Neural cell (in vitro differentiated cells): ENCODE results near the gene KLK7. TPM values are rescaled to one million over a fixed set of nuclear protein-coding genes. Genes with fewer than 3 reads are reported as not detected.

Experiments
- H2AFZ ChIP-seq: fragments of 200-600, 300-800 bp; sonication (generic), shearing (Covaris generic); 2 replicates; pipeline ENCODE4 v1.6.0; 2014; ENCODE audit warnings: low read depth, mild to moderate bottlenecking, antibody characterized with exemption, low read length, moderate library complexity
- H3F3A ChIP-seq: fragments of 200-600 bp; shearing (Covaris generic); 2 replicates; pipeline ENCODE4 v1.6.1; 2016; ENCODE audit warnings: mild to moderate bottlenecking, moderate library complexity, mixed read lengths, antibody characterized with exemption, low read length; ENCODE audit not compliant: insufficient read depth, poor library complexity, severe bottlenecking
- H3K27ac ChIP-seq: fragments of 200-600, 300-800 bp; sonication (generic), shearing (Covaris generic); 2 replicates; pipeline ENCODE4 v1.5.1; 2014; ENCODE audit warnings: mild to moderate bottlenecking, low read length, moderate library complexity
- H3K27me3 ChIP-seq: fragments of 300-800, 200-600 bp; sonication (generic), shearing (Covaris generic); 2 replicates; pipeline ENCODE4 v1.6.0; 2014; ENCODE audit warnings: mild to moderate bottlenecking, low read depth, low read length, moderate library complexity; ENCODE audit not compliant: insufficient read depth
- H3K36me3 ChIP-seq: fragments of 300-800, 200-600 bp; sonication (generic), shearing (Covaris generic); 2 replicates; pipeline ENCODE4 v1.5.1; 2014; ENCODE audit warnings: mild to moderate bottlenecking, antibody characterized with exemption, low read length, moderate library complexity; ENCODE audit not compliant: insufficient read depth
- H3K4me2 ChIP-seq: fragments of 300-800, 200-600 bp; sonication (generic), shearing (Covaris generic); 2 replicates; pipeline ENCODE4 v1.6.0; 2014; ENCODE audit warnings: mild to moderate bottlenecking, low read length
- H3K4me3 ChIP-seq: fragments of 300-800, 200-600 bp; sonication (generic), shearing (Covaris generic); 2 replicates; pipeline ENCODE4 v1.5.1; 2014; ENCODE audit warnings: mild to moderate bottlenecking, low read length, moderate library complexity
- H3K79me2 ChIP-seq: fragments of 200-600 bp; shearing (Covaris generic); replicated peaks from 2 replicates; pipeline ENCODE4 v1.6.0; 2014; ENCODE audit warnings: mild to moderate bottlenecking, low read length, moderate library complexity; ENCODE audit not compliant: insufficient read depth
- H3K9ac ChIP-seq: fragments of 300-800, 200-600 bp; sonication (generic), shearing (Covaris generic); 2 replicates; pipeline ENCODE4 v1.6.1; 2016; ENCODE audit warnings: mild to moderate bottlenecking, low read length, mixed read lengths
- H3K9me2 ChIP-seq: fragments of 200-600 bp; shearing (Covaris generic); 2 replicates; pipeline ENCODE4 v1.6.1; 2016; ENCODE audit warnings: mild to moderate bottlenecking, low read length, mixed read lengths; ENCODE audit not compliant: insufficient read depth
- H3K9me3 ChIP-seq: fragments of 200-600, 300-800 bp; sonication (generic), shearing (Covaris generic); 2 replicates; pipeline ENCODE4 v1.6.1; 2016; ENCODE audit warnings: mild to moderate bottlenecking, mixed run types, low read length, moderate library complexity, mixed read lengths
- H4K20me1 ChIP-seq: fragments of 200-600 bp; shearing (Covaris generic); 2 replicates; pipeline ENCODE4 v1.6.1; 2016; ENCODE audit warnings: mild to moderate bottlenecking, mixed run types; ENCODE audit not compliant: insufficient read depth
- CTCF ChIP-seq: fragments of 450-650 bp; IDR thresholded peaks from 2 replicates; pipeline ENCODE4 v1.5.1; 2014; ENCODE audit warnings: antibody characterized with exemption, mild to moderate bottlenecking, moderate library complexity; ENCODE audit not compliant: poor library complexity, severe bottlenecking
- EP300 ChIP-seq: fragments of 450-650 bp; conservative IDR thresholded peaks from 2 replicates; pipeline ENCODE4 v1.6.1; 2014; ENCODE audit warnings: antibody characterized with exemption, mild to moderate bottlenecking, moderate library complexity; ENCODE audit not compliant: poor library complexity, severe bottlenecking
- EZH2 ChIP-seq: fragments of 200-600, 300-800 bp; shearing (Covaris generic), sonication (generic); IDR thresholded peaks from 2 replicates; pipeline ENCODE4 v1.6.1; 2014; ENCODE audit warnings: antibody characterized with exemption, low read length, borderline replicate concordance, mild to moderate bottlenecking; ENCODE audit not compliant: insufficient read depth, poor library complexity, severe bottlenecking
- MXI1 ChIP-seq: fragments of 450-650 bp; conservative IDR thresholded peaks from 2 replicates; pipeline ENCODE4 v1.6.1; 2014; ENCODE audit warnings: antibody characterized with exemption, mild to moderate bottlenecking; ENCODE audit not compliant: poor library complexity, severe bottlenecking
- POLR2AphosphoS5 ChIP-seq: IDR thresholded peaks from 2 replicates; pipeline ENCODE4 v1.6.1; 2012
- RAD21 ChIP-seq: fragments of 450-650 bp; conservative IDR thresholded peaks from 2 replicates; pipeline ENCODE4 v1.6.1; 2014; ENCODE audit warnings: antibody characterized with exemption, mild to moderate bottlenecking, moderate library complexity
- REST ChIP-seq: IDR thresholded peaks from 2 replicates; pipeline ENCODE4 v1.6.1; 2012; ENCODE audit warnings: borderline replicate concordance
- SMC3 ChIP-seq: fragments of 450-650 bp; conservative IDR thresholded peaks from 2 replicates; pipeline ENCODE4 v1.6.1; 2014; ENCODE audit warnings: antibody characterized with exemption, mild to moderate bottlenecking, moderate library complexity; ENCODE audit not compliant: poor library complexity
- TAF1 ChIP-seq: IDR thresholded peaks from 2 replicates; pipeline ENCODE4 v1.6.1; 2012; ENCODE audit warnings: low read depth
- polyA plus RNA-seq: library from polyadenylated mRNA; depleted of rRNA; stranded (reverse); fragments of >200 nt; gene quantifications from 2 replicates; pipeline ENCODE4 v1.2.3, GENCODE V29; 2014

Gene KLK7
- polyA plus RNA-seq, 1 donor from 2014 or later = not detected

- H3K9ac ChIP-seq = no peak overlapping the region
- H3K27me3 ChIP-seq = peaks cover 9% of the 10 kb centered on the region
- no peaks in the 10 kb centered on the region for H3F3A ChIP-seq
- no peak overlapping the region for H3K4me2 ChIP-seq
- H3K9me3 ChIP-seq = no peaks in the 10 kb centered on the region
- H3K4me3 ChIP-seq = no peak overlapping the region
- no peak overlapping the region for H2AFZ ChIP-seq
- H3K36me3 ChIP-seq = no peaks in the 10 kb centered on the region
- no peak for TF ChIP-seq POLR2AphosphoS5
- TF ChIP-seq EZH2 = no peak
- no peaks in the 10 kb centered on the region for H4K20me1 ChIP-seq
- H3K27ac ChIP-seq = no peak overlapping the region
- no peaks in the 10 kb centered on the region for H3K79me2 ChIP-seq
- H3K9me2 ChIP-seq = no peaks in the 10 kb centered on the region
Observed at GRCh38 chr19:50932018-50932689, 51.6 kb downstream of the KLK7 start.

- Histone ChIP-seq H3K4me2 (no peak overlapping the region), H3K27ac (no peak overlapping the region), H3K9me2 (no peaks in the 10 kb centered on the region), H3K27me3 (peaks cover 9% of the 10 kb centered on the region), H3K4me3 (no peak overlapping the region), H3K9ac (no peak overlapping the region), H4K20me1 (no peaks in the 10 kb centered on the region), H3K9me3 (no peaks in the 10 kb centered on the region), H3F3A (no peaks in the 10 kb centered on the region), H2AFZ (no peak overlapping the region), H3K79me2 (no peaks in the 10 kb centered on the region), H3K36me3 (no peaks in the 10 kb centered on the region)
- TF ChIP-seq EZH2 (no peak), CTCF (no peak), TAF1 (no peak), RAD21 (no peak), POLR2AphosphoS5 (no peak), REST (no peak), EP300 (no peak), SMC3 (no peak), MXI1 (no peak)
Observed at GRCh38 chr19:50931023-50931422, 52.7 kb downstream of the KLK7 start.
